GM13977 (cell line): Measurements from ENCODE around the gene EYA2.

Source experiments
- DNase-seq: peaks from one replicate; pipeline ENCODE4 v3.0.0; 2012; ENCODE audit warnings: low spot score
- in situ Hi-C: fragments of 300-500 bp; cut with MboI; formaldehyde crosslinking; loops from one replicate; pipeline ENCODE4 v1.12.0; 2022; ENCODE audit warnings: low sequenced_read_pairs, low pct_unique_long_range_greater_than_20kb, mixed read lengths, inconsistent platforms; ENCODE audit not compliant: unreplicated experiment
- TF ChIP-seq, protein P1 (sequence below): IDR thresholded peaks from 2 replicates; pipeline ENCODE4 v1.5.1; 2012; ENCODE audit warnings: mild to moderate bottlenecking, control low read depth; ENCODE audit not compliant: insufficient read depth; ENCODE audit errors: extremely low read depth, missing control alignments

Gene EYA2

DNA sequence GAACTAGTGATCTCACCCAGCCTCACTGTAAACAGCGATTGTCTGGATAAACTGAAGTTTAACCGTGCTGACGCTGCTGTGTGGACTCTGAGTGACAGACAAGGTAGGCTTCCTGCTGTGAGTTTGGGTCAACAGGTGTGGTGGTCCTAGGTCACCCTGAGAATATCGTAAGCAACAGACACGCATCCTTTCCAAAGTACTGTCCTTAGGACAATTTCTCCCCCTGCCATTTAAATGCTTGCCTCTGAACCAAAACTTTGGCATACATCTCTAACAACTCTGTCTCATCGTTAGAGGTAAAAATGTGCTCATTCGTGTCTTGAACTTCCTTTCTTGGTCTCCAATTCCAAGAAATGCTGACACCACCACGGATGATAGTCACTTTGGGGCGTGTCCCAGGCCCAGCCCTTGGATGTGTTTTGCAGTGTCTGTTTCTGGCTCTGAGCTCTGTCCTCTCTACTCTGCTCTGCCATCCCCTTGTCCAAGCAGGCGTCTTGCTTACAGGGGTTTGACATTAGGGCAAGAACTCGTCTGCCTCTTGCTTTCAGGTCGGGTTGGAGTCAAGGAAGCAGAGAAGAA, 95.5 kb downstream of the EYA2 start:
- in situ Hi-C loops = no loop called here
- TF ChIP-seq, protein P1, sequence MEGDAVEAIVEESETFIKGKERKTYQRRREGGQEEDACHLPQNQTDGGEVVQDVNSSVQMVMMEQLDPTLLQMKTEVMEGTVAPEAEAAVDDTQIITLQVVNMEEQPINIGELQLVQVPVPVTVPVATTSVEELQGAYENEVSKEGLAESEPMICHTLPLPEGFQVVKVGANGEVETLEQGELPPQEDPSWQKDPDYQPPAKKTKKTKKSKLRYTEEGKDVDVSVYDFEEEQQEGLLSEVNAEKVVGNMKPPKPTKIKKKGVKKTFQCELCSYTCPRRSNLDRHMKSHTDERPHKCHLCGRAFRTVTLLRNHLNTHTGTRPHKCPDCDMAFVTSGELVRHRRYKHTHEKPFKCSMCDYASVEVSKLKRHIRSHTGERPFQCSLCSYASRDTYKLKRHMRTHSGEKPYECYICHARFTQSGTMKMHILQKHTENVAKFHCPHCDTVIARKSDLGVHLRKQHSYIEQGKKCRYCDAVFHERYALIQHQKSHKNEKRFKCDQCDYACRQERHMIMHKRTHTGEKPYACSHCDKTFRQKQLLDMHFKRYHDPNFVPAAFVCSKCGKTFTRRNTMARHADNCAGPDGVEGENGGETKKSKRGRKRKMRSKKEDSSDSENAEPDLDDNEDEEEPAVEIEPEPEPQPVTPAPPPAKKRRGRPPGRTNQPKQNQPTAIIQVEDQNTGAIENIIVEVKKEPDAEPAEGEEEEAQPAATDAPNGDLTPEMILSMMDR = no peak
- no peak for DNase-seq

GRCh38 chr20:46990596-46991104, 96.0 kb downstream of the EYA2 start:
- TF ChIP-seq, protein P1 = no peak
- no peak for DNase-seq
- in situ Hi-C loops = no loop called here

- no peak for DNase-seq
- TF ChIP-seq, protein P1 = no peak
- in situ Hi-C loops = no loop called here
Measured at GRCh38 chr20:46991168-46991567, 96.5 kb downstream of the EYA2 start.

GRCh38 chr20:46991880-46992639, 97.4 kb downstream of the EYA2 start:
- no peak for DNase-seq
- in situ Hi-C loops = no loop called here

GRCh38 chr20:46992640-46993035, 98.0 kb downstream of the EYA2 start:
- TF ChIP-seq, protein P1 = no peak
- in situ Hi-C loops = no loop called here
- no peak for DNase-seq

More at GRCh38 chr20:46991880-46992639, 97.4 kb downstream of the EYA2 start:
- TF ChIP-seq, protein P1 = no peak

GRCh38 chr20:46993465-46994095, 98.9 kb downstream of the EYA2 start:
- in situ Hi-C loops = no loop called here
- no peak for DNase-seq
- TF ChIP-seq, protein P1 = no peak
